ENCODE measurements around the gene PLEKHN1.

The PLEKHN1 gene

GRCh38 chr1:952201-952600 lies 14.1 kb upstream of the PLEKHN1 start:
- no peak for DNase-seq (ENCODE audit: low read depth)
- H3K4me3 ChIP-seq (replicated peaks; ENCODE audit: low read depth, low read length), result no peak overlapping the region
- no peak for TF ChIP-seq CTCF (IDR thresholded peaks at IDR 0.05; ENCODE audit: low read length, missing control alignments)

GRCh38 chr1:952603-953002 lies 13.7 kb upstream of the PLEKHN1 start:
- H3K4me3 ChIP-seq (replicated peaks; ENCODE audit: low read depth, low read length), result no peak overlapping the region
- no peak for DNase-seq (ENCODE audit: low read depth)
- TF ChIP-seq CTCF (IDR thresholded peaks at IDR 0.05; ENCODE audit: low read length, missing control alignments), result no peak

- TF ChIP-seq CTCF (IDR thresholded peaks at IDR 0.05; ENCODE audit: low read length, missing control alignments), result no peak
- no peak for DNase-seq (ENCODE audit: low read depth)
- H3K4me3 ChIP-seq (replicated peaks; ENCODE audit: low read depth, low read length), result no peak overlapping the region
Measured at GRCh38 chr1:953524-954320, 12.6 kb upstream of the PLEKHN1 start.

- TF ChIP-seq CTCF (IDR thresholded peaks at IDR 0.05; ENCODE audit: low read length, missing control alignments), result no peak
- no peak for DNase-seq (ENCODE audit: low read depth)
- H3K4me3 ChIP-seq (replicated peaks; ENCODE audit: low read depth, low read length), result no peak overlapping the region
Measured at GRCh38 chr1:954927-955326, 11.4 kb upstream of the PLEKHN1 start.

GRCh38 chr1:955474-955873 lies 10.8 kb upstream of the PLEKHN1 start:
- no peak overlapping the region for H3K4me3 ChIP-seq (replicated peaks; ENCODE audit: low read depth, low read length)
- DNase-seq (ENCODE audit: low read depth), result no peak
- no peak for TF ChIP-seq CTCF (IDR thresholded peaks at IDR 0.05; ENCODE audit: low read length, missing control alignments)

GRCh38 chr1:956636-957035 lies 9.6 kb upstream of the PLEKHN1 start:
- no peak overlapping the region for H3K4me3 ChIP-seq (replicated peaks; ENCODE audit: low read depth, low read length)

More at GRCh38 chr1:956636-957035, 9.6 kb upstream of the PLEKHN1 start:
- no peak for TF ChIP-seq CTCF (IDR thresholded peaks at IDR 0.05; ENCODE audit: low read length, missing control alignments)
- DNase-seq (ENCODE audit: low read depth), result no peak
